Stimulated activated CD4-positive, alpha-beta T cell treated with anti-CD3 and anti-CD28 coated beads, Interleukin-2, amount 100 ng/mL, for 4 hours (primary cell): Measurements from ENCODE around the gene ARHGEF18.
A peak's percentile ranks its signal among the peaks of the same experiment; 100 is the strongest.
"Not testable (repeated sequence)": the region's sequence is repeated elsewhere in the genome, so short reads cannot be mapped to it uniquely, and the experiment has no call there.

ENCODE experiments used
- DNase-seq: peaks from one replicate; pipeline ENCODE4 v3.0.0-alpha.2; 2020; ENCODE audit warnings: low read depth

Gene ARHGEF18

DNA sequence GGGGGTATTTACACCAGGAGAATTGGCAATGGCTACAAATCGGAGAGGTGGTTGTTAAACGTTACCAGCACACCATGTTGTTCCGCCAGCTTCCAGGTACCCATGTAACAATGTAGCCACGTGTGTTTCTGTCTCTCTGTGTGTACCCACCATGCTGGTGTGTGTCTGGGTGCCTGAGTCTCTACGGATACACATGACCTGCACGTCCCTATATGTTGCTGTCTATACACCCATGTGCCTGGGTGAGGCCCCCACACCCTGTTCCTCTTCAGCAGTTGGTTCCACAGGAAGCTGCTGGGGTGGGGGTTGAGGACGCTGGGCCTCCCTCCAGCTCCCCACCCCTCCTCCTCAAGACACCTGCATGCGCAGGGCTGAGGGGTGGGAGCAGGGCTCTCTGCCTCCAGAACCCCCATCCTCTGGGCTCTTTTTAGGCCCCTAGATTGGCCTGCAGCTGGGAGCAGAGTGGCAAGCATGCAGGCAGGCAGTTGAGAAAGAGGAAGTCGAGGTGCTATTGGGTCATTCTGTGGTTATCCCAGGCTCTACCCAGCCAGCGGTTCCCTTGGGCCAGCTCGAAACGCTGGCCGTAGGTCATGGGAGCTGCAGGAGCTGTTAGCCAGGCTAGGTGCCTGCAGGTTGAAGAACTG is at the start of gene ARHGEF18:
Gene ARHGEF18, plus strand, starts transcription at position 351 of the 644 bp plus-strand sequence. CDS start 13,954 bp downstream, outside the sequence.
- peak; percentile 39 for DNase-seq

DNA sequence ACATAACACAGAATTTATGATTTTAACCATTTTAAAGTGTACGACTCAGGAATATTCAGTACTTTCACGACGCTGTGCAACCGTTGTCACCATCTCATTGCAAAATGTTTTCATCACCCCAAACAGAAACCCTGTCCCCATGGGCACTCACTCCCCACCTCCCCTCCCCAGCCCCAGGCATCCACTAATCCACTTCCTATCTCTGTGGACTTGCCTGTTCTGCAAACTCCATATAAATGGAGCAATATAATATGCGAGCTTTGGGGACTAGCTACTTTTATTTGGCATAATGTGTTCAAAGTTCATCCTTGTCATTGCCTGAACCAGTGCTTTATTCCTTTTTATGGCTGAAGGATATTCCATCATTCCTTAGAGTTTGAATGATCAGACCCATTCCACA is 47.2 kb upstream of the ARHGEF18 start:
- DNase-seq, result no peak

DNA sequence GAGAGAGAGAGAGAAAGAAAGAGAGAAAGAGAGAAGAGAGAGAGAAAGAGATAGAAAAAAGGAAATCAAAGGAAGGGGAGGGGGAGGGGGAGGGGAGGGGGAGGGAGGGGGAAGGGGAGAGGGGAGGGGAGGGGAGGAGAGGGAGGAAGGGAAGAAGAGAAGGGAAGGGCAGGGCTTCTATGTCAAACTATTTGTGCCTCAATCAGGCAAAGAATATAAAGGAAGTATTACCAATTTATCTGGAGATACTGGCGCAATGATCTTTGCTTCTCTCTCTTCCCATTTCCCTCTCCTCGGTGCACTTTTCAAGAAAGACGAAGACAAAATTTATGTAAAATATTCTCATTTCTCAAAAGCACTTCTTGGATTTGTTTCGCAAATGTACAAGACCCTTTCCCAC is 45.3 kb upstream of the ARHGEF18 start:
- no peak for DNase-seq

DNA sequence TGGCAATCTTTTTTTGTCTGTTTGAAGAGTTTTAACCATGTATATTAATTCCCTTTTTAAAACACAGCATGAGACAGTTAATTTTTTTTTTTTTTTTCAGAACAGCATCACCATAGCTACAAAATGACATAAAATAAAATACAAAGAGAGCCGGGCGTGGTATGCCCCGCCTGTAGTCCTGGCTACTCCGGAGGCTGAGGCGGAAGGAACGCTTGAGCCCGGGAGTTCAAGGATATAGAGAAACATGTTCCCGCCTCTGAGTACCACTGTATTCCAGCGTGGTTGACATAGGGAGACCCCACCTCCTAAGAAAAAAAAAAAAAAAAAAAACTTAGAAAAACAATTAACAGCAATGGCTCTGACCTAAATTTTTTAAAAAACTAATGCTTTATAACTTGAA is 44.5 kb upstream of the ARHGEF18 start:
- DNase-seq, result no peak

DNA sequence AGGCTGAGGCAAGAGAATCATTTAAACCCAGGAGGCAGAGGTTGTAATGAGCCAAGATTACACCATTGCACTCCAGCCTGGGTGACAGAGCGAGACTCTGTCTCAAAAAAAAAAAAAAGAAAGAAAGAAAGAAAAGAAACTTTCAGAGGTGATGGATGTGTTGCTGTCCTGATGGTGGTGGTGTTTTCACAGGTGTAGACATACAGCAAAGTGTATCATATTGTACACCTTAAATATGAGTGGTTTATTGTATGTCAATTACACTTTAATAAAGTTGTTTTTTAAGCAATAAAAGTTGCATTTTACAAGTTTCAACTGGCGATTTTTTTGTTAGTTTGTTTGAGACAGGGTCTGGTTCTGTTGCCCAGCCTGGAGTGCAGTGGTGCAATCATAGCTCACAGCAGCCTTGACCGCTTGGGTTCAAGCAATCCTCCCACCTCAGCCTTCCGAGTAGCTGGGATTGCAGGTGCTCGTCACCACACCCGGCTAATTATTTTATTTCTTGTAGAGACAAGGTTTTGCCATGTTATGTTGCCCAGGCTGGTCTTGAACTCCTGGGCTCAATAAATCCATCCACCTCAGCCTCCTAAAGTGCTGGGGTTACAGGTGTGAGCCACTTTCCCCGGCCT is 41.0 kb upstream of the ARHGEF18 start:
- no peak for DNase-seq

DNA sequence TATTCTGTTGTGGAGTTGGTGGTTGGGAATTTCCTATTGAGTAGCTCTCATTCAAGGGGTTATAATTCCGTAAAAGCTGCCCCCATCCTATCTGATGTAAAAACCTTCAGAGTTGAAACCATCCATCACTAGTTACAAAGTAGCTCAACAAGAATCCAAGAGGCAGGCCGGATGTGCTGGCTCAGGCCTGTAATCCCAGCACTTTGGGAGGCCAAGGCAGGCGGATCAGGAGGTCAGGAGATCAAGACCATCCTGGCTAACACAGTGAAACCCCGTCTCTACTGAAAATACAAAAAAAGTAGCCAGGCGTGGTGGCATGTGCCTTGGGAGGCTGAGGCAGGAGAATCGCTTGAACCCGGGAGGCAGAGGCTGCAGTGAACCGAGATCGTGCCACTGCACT is 40.4 kb upstream of the ARHGEF18 start:
- DNase-seq, result not testable (repeated sequence)

DNA sequence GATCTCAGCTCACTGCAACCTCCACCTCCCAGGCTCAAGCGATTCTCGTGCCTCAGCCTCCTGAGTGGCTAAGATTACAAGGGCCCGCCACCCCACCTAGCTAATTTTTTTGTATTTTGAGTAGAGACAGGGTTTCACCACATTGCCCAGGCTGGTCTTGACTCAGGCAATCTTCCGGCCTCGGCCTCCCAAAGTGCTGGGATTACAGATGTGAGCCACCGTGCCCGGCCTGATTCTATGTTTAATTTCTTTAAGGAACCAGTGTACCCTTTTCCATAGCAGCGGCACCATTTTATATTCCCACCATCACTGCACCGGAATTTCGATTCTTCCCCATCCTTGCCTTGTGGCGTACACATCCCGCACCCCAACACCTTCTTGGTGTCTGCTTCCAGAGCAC is 36.8 kb upstream of the ARHGEF18 start:
- DNase-seq, result no peak

DNA sequence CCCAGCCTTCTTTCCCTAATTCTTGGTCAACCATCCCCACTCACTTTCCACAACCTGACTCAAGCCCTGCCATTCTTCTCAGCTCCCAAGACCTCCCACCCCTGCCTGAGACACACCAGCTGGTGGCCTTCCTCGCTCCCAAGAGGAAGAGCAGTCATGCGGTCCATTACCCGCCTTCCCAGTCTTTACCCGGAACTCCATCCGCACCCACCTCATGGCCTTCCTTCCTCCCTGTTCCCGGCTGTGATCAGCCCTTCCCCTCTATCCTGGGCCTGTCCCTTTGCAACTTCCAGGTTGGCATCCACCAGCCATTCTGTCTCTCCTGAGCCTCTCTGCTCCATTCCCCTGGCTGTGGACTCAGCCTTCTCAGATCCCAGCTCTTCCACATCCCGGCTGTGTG is 35.9 kb upstream of the ARHGEF18 start:
- DNase-seq, result no peak

DNA sequence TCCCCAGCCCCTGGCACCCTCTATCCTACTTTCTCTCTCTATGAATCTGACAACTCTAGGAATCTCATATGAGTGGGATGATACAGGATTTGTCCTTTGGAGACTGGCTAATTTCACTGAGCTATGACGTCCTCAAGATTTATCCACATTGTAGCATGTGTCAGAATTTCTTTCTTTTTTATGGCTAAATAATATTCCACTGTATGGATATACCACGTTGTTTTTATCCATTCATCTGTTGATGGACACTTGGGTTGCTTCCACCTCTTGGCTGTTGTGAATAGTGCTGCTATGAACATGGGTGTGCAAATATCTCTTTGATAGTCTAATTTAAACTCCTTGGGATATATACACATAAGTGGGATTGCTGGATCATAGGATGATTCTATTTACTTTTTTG is 30.6 kb upstream of the ARHGEF18 start:
- DNase-seq, result no peak

DNA sequence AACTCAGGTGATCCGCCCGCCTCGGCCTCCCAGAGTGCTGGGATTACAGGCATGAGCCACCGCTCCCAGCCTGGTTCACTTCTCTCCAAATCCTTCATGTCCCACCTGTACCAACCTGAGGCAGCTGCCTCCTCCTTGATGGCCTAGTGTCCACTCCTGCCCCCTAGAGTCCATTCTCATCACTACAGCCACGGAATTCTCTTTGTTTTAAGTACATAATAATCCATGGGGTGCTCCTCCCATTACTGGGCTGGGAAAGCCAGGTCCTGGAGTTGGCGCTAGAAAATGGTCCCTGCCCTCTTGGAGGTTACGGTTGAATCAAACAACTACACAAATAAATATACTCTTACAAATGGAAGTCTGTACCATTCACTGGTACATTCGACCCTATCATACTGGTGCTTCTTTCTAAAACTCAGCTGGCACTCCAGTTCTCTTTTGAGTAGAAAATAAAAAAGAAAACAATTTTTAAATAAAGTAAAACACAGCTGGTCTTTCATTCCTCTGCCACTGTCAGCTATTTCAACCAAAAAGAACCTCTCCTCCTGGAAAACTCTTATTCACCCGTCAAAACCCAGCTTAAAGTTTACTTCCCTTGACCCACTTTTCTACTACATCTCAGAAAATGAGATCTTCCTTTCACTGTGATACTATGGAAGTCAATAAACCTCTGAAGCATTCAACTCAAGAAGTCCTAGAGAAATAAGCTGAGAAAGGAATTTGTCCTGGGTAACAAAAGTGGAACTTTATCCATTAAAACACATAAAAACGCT is 22.4 kb upstream of the ARHGEF18 start:
- DNase-seq, result no peak

DNA sequence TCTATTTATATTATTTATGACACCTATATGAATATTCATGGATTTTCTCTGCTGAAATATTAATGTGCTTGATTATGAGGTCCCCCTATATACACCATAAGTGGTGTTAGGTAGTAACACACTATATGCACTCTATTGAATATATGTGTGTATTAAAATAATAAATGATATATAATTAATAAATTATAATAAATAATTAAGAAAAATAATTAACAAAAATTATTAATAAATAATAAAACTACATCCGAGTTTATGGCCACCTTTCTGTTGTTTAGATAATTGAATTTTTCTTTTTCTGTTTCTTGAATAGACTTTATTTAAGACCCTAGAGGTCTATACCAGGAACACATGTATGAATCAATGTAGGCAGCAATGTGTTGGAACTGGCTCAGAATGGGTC is 20.9 kb upstream of the ARHGEF18 start:
- DNase-seq, result no peak

DNA sequence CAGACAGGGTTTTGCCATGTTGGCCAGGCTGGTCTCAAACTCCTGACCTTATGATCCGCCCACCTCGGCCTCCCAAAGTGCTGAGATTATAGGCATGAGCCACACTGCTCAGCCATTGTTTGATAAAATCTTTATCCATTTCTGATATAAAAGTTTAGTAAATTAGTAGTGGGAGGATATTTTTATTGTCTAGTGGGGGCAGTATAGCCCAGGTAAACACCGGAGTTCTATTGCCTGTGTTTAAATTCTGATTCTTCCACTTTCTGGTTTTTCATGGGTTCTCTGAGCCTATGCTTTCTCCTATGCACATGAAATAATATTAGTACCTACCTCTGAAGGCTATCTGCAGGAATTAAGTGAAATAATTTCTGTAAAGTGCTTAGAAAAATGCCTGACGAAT is 20.1 kb upstream of the ARHGEF18 start:
- DNase-seq, result no peak

DNA sequence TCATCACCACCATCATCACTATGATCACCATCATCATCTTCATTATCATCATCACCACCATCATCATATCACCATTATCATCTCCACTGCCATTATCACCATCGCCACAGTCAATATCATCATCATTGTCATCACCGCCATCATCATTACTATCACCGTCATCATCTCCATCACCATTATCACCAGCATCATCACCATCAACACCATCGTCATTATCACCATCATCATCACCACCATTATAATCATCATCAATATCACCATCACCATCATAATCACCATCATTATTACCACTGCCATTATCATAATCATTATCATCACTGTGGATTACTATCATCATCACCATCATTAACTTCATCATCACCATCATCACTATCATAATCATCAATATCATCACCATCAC is 17.3 kb upstream of the ARHGEF18 start:
- no peak for DNase-seq

DNA sequence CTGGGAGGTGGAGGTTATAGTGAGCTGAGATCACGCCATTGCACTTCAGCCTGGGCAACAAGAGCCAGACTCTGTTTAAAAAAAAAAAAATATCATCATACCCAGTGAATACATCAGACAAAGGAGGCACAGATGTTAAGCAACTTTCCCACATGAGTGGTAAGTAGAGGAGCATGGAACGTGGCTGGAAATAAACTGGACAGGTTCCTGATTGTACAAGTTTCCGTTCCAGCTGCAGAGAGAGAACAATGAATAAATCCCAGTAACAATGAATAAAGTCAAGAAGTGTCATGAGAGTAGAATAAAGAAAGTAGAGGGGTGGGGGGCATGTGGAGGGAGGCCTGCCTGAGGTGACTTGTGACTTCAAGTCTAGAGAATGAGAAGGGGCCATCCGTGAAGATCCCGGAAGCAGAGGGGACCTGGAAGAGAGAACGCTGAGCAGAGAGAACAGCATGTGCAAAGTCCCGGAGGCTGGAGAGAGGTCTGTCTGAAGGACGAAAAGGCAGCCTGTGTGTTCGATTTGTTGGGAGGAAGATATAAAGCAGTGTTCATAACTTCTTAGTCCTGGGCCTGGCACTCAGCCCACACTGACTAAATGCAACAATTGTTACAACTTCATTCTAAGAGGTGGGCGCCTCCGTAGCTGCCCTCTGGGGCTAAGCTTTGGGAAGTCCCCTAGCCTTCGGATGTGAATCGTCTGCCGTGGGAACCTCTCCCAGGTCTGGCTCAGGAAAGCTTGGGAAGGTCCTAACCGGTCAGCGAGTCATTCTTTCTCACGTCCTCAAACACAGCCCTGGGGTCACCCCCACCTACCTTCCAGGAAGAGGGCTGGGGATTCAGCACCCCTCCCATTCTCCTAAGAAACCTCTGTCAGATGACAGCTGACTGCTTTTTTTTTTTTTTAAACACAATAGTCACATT is 15.3 kb upstream of the ARHGEF18 start:
- DNase-seq, result no peak

DNA sequence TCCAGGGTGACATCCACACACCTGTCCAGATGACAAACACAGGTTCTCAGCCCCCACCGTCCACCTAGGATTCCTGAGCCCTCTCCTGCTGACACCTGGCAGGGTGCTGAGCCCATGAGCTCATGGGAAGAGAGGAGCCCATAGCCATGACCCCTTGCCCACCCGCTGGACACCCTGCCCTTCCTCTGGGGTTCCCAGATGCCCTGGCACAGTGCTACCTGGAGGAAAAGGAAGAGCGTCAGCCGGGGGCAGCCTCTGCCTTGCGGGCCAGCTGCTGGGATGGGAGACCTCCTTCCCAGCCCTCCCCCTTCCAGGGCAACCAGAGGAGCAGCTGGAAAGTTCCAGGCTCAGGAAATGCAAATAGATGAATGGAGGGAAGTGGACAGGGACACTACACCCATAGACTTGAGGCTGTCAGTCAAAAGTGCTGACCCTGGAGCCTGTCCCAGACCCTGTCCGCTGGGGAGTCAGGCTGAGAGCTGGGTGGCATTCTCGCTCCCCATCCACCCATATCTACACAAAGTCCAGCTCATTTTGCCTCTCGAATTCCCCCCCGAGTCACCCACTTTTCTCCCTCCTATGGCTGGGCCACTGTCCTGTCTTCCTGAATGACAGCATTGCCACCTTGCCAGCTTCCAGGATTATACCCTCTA is 12.3 kb upstream of the ARHGEF18 start:
- no peak for DNase-seq

DNA sequence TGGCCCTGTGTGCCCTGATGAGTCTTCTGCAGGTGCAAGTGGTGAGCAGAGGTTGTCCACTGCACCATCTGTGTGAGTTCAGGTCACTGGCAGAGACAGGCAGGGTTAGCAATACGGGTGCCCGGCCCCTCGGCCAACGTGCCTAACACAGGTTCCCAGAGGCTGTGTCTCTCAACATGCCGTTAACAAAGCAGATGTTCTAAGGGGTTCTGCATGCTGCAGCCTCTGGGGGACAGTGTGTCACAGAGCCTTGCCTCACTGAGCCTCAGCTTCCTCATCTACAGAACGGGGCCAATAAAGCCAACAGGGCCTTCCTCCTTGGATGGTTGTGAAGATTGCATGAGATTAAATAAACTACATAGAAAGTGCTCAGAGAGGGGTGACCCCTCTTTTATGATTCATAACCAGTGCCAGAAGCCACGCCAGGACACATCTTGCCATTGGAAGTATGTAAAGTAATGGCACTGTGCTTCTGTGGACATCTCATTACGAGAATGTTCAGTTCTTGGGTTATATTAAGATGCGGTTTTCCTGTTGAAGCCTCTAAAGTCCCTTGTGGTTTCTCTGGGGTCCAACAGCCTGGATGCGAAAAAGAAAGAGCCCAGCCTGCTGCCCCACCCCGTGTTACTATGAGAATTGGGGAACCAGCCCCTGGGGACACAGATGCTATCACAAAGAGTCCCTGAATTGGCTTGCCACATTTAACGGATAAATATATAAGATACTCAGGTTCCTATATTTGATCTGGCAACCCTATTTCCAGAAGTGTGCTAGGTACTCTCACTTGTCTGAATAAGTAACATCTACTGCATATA is 11.2 kb upstream of the ARHGEF18 start:
- DNase-seq, result no peak

DNA sequence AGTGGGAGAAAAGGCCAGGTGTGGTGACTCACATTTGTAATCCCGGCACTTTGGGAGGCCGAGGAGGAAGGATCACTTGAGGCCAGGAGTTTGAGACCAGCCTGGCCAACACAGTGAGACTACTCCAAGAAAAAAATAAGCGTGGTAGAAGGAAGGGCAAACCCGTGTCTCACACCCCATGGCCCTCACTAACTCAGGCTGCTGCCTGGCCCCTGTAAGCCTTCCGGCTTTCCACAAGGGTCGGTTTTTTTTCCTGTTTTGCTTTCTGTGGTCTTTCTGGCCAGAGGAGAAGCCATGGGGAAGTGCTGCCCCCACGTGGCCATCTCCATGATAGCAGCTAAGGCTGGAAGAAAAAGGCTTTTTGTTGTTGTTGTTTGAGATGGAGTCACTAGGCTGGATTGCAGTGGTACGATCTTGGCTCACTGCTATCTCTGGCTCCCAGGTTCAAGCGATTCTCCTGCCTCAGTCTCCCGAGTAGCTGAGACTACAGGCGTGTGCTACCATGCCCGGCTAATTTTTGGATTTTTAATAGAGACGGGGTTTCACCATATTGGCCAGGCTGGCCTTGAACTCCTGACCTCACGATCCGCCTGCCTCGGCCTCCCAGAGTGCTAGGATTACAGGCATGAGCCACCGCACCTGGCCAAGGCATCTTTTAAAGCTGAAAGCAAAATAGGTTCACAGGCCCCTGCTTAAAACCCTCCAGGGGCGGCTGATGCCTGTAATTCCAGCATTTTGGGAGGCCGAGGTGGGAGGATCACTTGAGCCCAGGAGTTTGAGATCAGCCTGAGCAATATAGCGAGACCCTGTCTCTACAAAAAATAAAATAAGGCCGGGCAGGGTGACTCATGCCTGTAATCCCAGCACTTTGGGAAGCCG is 7.5 kb upstream of the ARHGEF18 start:
- peak; percentile 72 for DNase-seq

DNA sequence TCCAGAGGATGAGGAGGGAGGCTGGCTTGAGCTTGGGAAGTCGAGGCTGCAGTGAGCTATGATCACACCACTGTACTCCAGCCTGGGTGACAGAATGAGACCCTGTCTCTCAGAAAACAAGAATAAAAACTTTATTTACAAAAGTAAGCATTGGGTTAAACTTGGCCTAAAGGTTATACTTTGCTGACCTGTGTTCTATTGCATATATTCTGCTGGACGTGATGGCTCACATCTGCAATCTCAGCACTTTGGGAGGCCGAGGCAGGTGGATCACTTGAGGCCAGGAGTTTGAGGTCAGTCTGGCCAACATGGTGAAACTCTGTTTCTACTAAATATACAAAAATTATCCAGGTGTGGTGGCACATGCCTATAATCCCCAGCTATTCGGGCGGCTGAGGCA is 6.6 kb upstream of the ARHGEF18 start:
- no peak for DNase-seq

DNA sequence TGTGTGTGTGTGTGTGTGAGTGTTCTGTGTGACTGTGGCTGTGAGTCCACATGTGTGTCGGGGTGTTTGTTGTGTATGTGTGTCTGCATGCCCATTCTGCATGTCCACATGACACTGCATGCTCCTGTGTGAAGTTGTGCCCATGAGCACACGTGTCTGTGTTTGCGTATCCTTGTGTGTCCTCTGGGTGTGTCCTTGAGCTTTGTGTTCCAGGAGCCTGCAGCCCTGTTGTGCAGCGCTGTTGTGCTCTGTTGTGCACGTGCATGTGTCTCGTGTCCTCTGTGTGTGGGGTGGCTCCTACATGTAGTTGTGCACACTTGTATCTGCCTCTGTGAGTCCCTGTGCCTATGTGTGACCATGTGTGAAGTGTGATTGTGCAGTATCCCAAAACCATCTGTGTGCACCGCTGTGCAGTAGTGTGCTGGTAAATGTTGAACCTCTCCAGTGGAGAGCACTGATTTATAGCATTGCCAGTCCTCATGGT is 2.2 kb upstream of the ARHGEF18 start:
- DNase-seq, result no peak

DNA sequence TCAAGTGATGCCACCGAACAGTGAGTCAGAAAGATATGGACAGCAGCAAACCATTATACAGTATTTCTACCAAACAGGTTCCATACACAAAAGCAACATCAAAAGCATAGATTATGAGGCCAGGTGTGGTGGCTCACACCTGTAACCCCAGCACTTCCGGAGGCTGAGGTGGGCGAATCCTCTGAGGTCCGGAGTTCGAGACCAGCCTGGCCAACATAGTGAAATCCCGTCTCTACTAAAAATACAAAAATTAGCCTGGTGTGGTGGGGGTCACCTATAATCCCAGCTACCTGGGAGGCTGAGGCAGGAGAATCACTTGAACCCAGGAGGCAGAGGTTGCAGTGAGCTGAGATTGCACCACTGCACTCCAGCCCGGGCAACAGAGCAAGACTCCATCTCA is 1.7 kb upstream of the ARHGEF18 start:
- not testable (repeated sequence) for DNase-seq
